ENCODE results near the gene DNPH1.

DNPH1 gene

DNA sequence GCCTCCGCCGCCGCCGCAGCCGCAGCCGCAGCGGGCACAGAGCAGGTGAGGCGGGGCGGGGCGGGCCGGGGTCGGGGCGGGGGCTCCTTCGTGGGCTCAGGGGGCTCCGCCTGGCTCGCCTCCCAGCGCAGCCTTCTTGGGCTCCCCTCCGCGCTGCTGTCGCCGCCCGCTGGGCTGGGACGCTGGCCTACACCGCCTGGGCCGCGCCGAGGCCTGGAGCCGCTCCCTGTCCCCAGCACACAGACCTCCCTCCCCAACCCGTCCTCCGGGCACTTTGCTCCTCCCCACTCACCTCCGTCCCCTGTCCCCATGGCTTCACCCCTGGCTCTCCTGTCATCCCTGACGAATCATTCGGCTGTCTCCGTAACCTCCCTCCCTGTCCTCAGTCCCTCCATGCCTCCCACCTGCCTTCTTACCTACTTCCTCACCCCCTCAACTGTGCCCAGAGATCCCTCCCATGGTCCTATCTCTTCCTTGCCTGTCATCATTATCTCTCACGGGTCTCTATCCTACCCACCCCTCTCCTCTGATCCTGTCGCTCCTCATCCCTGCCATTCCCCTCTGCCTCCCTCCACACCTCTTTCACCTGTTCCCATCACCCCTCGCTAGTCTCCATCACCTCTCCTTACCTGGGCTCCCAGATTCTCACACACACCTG lies 14.5 kb upstream of the DNPH1 start:
- no peak for DNase-seq

DNA sequence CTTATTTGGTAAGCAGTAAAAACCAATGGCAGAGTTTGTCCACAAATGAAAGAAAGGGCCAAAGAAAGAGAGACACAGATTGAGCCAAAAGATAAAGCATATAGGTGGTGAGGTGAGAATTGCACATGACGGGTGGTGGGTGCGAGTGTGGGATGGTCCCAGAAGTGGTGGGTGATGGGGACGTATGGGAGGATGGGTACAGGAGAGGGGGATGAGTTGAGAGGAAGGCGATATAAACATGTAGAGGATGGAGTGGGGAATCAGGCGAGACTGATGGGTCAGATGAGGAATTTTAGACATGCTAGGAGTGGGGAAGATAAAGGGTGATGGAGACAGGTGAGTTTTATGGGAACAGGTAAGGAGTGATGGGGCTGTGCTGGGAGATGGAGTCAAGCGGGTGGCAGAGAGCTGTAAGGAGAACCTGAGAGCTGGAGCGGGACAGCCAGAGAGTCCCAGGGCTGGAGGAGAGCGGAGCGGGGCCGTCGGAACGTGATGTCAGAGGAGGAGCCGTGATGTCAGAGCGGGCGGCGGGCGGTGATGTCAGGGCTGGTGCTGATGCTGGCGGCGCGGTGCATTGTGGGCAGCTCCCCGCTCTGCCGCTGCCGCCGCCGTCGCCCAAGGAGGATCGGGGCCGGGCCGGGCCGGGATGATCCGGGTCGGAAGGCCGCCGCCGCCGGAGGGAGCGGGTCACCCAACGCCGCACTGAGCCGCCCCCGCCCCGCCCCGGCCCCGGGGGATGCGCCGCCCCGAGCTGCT lies 13.8 kb upstream of the DNPH1 start, which contains the start of gene TTBK1:
TTBK1 (plus strand) TSS at position 574 of the 756 bp plus-strand sequence. CDS start 3,180 bp downstream, outside the sequence.
- DNase-seq, result no peak

DNA sequence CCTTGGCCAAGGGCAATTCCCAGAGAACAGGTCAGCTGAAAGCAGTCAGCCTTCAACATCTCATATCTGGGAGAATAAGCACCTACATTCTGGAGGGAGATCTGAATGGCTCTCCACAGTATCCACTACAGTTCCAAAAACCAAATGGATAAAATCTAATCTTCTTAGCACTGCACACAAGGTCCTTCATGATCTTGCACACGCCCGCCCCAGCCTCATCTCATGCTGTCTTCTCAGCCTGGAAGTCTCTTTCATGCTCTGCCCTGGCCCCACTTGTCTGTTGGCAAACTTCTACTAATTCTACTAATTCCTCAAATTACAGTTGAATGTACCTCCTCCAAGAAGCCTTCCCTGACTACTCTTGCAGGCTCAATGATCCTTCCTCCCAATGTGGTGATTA lies 12.2 kb upstream of the DNPH1 start:
- DNase-seq, result no peak

DNA sequence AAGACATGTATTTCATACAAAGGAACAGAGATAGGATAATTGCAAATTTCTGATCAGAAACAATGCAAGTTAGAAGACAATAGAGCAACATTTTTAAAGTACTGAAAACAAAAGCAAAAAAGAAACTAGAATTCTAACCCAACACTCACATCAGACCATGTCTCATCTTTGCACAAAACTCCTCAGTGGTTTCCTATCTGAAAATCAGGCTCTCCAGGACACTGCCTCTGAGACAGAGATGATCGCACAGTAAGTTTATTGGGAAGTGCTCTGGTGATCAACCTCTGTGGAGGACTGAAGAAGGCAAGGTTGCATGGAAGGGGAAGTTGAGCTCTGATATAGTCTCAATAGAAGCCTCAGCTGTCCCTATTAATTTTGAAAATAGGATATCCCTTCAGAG lies 11.7 kb upstream of the DNPH1 start:
- peak in 1 of 2 experiments; percentile 20 for DNase-seq

DNA sequence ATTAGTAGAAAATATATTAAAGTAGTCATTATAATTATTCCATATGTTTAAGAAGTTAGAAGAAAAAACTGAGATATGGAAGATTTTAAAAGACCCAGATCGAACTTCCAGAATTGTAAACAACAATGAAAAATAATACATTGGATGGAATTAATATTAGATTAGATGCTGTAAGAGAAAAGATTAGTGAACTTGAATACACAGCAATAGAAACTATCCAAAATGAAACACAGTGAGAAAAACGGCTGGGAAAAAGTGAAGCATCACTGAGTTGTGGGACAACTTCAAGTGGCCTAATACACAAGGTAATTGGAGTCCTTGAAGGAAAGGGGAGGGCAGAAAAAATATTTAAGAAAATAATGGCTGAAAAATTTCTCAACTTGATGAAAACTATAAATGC lies 9.8 kb upstream of the DNPH1 start:
- no peak for DNase-seq

DNA sequence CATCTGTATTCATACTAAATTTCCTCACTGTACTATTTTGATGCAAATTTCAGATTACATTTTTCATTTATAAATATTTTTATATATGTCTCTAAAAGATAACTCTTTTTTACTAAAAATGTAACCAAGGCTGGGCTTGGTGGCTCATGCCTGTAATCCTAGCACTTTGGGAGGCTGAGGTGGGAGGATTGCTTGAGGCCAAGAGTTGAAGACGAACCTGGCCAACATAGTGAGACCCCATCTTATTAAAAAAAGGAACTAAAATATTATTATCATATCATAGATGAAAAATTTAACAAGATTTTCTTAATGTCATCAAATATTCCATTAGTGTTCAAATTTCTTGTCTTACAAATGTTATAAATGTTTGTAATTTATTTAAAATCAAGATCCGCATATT lies 6.6 kb upstream of the DNPH1 start:
- no peak for DNase-seq

DNA sequence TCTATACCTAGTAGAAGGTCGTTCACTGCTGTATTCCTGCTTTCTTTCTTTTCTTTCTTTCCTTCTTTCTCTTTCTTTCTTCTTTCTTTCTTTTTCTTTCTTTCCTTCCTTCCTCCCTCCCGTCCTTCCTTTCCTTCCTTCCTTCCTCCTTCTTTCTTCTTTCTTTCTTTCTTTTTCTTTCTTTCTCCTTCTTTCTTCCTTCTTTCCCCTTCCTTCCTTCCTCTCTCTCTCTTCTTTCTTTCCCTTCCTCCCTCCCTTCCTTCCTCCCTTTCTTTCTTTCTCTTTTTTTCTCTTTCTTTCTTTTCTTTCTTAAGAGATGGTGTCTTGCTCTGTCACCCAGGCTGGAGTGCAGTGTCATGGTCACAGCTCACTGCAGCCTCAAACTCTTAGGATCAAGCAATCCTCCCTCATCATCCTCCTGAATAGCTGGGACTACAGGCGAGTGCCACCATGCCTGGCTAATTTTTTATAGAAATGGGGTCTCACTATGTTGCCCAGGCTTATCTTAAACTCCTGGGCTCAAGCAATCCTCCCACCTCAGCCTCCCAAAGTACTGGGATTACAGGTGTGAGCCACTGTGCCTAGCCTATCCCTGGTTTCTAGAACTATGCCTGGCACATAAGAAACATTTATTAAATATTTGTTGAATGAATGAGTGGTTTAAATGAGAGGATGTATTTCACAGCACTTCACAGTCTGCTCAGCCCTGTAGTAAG lies 2.6 kb upstream of the DNPH1 start:
- no peak for DNase-seq

DNA sequence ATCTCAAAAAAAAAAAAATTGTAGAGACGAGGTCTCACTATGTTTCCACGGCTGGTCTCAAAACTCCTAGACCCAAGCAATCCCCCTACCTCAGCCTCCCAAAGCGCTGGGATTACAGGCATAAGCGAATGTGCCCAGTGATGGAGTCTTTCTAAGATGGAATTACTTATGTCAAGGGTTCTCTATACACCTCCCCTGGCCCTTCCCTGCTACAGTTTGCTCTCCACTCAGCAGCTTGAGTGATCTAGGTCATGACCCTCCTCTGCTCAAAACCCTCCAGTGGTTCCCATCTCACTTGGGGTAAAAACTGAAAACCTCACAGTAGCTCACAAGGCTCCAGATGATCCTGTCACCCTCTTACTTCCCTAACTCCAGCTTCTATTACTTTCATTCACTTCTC lies 1.8 kb upstream of the DNPH1 start:
- no peak for DNase-seq

DNA sequence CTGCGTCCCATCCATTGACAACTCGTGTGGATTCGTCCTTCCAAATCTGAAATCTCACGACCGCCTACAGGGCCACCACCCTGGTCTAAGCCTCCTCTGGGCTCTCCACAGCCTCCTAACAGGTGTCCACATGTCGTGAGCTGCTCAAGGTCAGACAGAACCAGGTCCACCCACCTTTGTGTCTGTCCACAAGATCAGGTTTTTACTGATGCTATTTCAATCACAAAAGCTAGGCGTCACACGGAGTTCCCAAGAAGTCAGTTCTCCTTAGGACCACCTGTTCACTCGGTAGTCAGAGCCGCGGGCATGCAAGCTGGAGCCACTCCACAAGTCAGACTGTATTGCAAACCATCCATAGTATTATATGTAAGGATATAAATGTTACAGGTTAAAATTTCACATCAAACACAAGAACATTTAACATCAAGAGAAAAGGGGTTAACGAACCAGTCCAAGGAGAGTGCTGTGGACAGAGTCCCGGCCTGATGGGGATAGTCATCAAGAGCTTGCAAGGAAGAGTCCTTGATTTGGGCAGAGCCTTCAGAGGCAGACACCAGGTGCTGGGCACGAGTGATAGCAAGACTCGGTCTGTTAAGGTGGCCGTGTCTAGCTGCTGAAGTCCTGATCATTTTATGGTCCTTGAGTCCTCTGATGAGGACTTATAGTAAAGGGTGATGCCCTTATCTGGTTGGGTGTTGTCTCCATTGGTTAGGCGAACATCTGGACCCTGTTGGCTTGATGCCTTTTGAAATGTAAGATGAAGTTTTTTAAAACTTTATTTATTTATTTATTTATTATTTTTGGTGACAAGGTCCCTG lies 731 bp upstream of the DNPH1 start:
- no peak for DNase-seq

DNA sequence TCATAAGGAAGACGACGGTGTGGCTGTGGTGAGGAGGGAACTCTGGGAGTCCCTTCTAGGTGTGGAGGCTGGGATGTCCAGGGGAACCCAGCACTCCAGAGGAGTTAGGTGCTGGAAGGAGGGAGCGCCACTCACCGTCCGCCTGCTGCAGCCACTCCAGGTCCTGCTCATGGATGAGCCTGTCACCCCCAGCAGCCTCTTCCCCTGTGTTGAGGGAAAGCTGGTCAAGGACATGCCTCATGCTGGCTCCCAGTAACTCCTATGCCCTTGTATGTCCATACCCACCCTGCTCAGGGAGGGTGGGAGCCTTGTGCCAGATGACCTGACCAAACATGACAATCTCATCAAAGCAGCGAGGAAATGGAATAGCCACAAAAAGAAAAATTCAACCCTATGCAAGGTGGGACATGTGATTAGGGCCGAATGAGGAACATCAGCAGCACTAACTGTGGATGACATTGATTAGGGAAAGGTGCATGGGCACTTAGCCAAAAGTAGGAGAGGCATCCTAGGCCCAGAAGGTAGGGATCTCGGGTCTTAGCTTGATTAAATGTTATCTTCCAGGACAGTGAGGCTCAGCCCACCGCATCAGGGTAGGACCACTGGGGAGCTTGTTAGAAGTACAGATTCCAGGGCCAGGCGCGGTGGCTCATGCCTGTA lies 3.0 kb downstream of the DNPH1 start:
- DNase-seq, result no peak

DNA sequence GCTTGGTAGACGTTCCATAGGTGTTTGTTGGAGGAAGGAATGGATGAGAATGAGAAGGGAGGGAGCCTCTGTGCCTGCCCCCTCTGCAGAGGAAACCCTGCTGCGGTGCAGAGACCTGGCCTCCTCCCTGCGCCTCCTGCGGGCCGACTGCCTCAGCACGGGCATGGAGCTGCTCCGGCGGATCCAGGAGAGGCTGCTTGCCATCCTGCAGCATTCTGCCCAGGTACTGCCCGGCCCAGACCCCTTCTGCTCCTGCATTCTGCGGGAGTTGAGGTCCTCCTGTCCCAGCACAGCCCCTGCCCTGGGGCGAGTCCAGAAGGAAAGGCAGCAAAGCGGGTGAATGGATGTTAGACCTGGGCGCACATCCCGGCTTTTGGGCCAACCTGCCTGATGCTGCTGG lies 6.1 kb downstream of the DNPH1 start:
- DNase-seq, result no peak

DNA sequence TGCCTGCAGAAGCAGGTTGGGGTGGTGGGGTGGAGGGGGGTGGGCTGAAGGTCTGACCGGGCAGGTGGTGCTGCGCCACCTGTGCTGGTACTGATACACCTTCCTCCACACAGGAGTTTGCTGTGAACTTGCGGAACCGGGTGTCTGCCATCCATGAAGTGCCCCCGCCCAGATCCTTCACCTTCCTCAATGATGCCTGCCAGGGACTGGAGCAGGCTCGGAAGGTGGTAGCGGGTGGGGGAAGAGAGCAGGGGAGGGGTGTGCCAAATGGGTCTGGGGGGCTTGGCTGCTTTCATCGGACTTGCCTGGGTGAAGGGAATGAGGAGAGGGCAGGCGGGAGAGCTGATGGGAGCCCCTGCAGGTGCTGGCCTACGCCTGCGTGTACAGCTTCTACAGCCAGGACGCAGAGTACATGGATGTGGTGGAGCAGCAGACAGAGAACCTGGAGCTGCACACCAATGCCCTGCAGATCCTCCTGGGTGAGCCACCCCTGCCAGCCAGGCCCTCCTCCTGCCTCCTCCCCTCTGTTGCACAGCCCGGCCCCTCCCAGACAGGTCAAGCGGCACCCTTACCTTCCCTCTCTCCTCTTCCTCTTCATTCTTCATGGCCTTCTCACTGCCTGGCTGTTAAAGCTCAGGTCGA lies 6.7 kb downstream of the DNPH1 start:
- no peak for DNase-seq

DNA sequence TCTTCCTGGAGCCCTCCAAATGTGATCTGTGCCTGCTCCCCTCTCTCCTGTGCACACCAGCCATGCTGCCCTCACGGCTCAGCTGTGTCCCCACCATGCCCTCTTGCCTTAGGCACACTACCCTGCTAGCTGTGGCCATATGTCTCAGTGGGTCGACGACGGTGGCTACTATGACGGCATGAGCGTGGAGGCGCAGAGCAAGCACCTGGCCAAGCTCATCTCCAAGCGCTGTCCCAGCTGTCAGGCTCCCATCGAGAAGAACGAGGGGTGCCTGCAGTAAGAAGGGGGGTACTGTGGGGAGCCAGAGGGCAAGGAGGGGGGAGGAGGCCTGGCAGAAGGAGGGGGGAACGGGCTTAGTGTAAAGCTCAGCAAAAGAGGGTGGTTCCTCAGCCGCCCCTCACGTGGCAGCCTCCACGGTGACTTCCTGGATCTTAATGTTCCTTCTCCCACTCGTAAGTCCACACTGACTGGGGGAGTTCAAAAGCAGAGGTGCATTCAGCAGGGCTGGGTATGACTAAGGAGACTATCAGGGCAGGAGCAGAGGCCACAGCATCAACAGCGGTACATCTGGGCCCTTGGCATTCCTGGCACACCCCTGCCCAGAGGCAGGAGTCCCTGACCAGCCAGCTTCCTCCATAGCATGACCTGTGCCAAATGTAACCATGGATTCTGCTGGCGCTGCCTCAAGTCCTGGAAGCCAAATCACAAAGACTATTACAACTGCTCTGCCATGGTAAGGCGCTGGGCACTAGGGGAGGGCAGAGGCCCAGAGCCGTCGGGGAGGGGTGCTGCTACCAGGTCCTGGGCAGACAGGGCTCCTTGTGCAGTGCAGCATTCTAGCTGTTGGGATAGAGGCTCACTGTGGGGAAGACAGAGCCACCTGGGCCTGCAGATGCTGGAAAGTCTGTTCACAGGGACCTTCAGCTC lies 8.0 kb downstream of the DNPH1 start:
- DNase-seq, result no peak

DNA sequence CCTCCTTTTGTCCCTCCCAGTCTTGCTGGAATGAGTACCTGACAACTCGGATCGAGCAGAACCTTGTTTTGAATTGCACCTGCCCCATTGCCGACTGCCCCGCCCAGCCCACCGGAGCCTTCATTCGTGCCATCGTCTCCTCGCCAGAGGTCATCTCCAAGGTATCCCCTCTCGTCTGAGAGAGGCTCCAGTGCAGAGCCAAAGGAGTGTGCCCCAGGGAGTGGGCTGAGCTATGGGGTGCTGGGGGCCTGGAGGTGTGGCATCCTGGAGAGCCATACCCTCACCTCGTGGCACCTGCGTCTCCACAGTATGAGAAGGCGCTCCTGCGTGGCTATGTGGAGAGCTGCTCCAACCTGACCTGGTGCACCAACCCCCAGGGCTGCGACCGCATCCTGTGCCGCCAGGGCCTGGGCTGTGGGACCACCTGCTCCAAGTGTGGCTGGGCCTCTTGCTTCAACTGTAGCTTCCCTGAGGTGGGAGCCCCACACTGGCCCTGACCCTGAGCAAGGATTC lies 8.8 kb downstream of the DNPH1 start:
- DNase-seq, result no peak

DNA sequence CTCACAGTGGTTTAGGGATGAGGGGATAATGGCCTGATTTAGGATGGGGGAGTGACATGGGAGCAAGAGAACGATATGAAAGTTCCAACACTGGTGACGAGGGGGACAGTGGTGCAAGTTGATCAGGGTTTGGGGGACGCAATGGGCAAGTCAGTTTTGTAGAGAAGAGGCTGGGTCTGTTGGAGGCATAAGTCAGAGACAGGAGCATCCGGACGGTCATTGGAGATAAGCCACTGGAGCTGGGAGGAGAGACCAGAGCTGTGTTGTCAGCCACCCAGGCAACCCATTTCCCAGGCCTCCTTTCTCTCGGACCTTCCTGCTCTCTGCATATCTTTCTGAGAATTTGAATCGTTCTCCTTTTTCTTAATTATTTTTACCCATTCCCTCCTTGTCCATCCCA lies 9.5 kb downstream of the DNPH1 start:
- no peak for DNase-seq

DNA sequence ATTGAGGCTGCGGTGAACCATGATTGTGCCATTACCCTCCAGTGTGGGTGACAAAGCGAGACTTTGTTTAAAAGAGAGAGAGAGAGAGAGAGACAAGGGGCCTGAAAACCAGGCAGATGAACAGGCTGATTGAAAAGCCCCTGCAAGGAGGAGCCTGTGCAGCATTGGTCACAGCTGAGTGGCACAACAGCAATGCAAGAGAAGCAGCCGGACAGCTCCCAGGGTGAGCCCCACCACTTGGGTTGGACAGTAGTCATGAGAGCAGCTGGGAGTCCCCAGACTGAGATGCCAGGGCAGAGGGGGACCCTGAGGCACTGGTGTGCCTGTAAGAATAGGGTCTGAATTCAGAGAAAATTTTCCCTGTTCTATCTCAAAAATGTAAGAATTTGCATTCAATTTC lies 10.2 kb downstream of the DNPH1 start:
- DNase-seq, result no peak

DNA sequence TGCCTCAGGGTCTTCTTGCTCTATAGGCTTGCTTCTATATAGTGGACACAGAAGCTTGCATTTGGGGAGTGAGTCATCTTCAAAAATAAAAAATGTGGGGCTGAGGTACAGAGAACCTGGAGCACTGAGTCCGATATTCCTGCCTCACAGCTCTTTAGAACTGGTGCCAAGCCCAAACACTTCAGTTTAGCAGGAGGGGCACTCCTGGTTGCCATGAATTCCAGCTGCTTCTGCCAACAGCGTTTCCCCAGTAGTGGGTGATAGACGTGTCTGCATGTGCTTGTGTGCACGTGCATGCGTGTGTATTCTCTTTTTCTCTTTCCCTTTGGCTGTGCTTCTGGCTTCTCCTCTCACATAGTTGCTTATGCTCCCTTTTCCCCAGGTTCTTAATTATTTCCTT lies 11.9 kb downstream of the DNPH1 start:
- no peak for DNase-seq

DNA sequence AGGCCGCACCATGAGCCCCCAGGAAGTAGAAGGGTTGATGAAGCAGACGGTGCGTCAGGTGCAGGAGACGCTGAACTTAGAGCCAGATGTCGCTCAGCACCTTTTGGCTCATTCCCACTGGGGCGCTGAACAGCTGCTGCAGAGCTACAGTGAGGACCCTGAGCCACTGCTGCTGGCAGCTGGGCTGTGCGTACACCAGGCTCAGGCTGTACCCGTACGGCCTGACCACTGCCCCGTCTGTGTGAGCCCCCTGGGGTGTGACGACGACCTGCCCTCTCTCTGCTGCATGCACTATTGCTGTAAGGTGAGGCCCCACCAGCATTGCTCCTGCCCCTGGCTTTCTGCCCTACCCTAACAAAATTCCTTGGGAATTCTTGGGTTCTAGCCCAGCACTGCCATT lies 13.1 kb downstream of the DNPH1 start:
- no peak for DNase-seq

DNA sequence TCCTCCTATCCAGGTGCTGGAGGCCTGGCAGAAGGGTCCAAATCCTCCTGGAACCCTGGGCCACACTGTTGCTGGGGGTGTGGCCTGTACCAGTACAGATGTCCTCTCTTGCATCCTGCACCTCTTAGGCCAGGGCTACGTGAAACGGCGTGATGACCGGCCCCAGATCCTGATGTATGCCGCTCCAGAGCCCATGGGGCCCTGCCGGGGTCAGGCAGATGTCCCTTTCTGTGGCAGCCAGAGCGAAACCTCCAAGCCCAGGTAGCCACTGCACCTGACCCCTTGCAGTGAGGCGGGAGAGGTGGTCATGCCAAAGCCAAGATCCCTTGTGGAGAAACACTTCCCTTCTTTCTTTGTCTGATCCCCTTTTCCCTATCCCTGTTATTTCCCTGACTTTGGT lies 14.2 kb downstream of the DNPH1 start:
- DNase-seq, result no peak

DNA sequence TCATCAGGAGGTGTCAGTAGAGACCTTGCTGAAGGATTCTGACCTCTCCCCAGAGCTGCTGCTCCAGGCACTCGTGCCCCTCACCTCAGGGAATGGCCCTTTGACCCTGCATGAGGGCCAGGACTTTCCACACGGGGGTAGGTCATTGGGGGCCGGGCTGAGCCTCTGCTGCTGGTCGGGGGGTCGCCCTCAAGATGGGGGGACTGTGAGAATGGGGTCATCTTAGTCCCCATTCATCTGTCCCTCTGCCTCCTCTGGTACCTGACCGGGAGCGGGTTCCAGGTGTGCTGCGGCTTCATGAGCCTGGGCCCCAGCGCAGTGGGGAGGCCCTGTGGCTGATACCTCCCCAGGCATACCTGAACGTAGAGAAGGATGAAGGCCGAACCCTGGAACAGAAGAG lies 15.8 kb downstream of the DNPH1 start:
- no peak for DNase-seq

DNA sequence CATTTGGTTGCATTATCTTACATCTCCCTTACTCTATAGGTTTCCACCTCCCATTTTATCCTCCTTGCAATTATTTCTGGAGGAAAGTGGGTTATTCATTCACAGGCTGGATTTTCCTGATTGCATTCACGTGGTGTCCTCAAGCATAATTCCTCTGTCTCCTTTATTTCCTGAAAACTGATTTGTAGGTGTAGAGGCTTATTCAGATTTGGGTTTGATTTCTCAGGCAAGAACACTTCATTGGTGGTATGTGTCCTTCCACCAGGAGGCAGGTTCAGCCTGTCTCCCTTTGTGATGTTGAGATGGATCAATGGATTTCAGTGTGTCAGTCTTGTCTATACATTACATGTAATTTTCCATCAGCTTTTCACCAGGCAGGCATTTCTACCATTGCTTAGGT lies 17.3 kb downstream of the DNPH1 start:
- no peak for DNase-seq
